HL-60 (cell line): ENCODE measurements around the gene PTCHD1.

Experiments used
- DNase-seq, 2 experiments: peaks; one replicate each; pipeline ENCODE4 v3.0.0-alpha.2; 2010 to 2020; ENCODE audit warnings: low read depth in 1 of 2, low spot score in 1 of 2
- H3K27ac ChIP-seq: fragments of 250-450 bp; sonication (Bioruptor Pico); replicated peaks from 2 replicates; pipeline ENCODE4 v1.5.1; 2020; ENCODE audit warnings: mild to moderate bottlenecking, moderate library complexity
- H3K27me3 ChIP-seq: fragments of 250-450 bp; sonication (Bioruptor Pico); 2 replicates; pipeline ENCODE4 v1.5.1; 2021; ENCODE audit warnings: mild to moderate bottlenecking, moderate library complexity; ENCODE audit not compliant: insufficient read depth, poor library complexity, severe bottlenecking
- H3K4me3 ChIP-seq: replicated peaks from 2 replicates; pipeline ENCODE4 v1.5.1; 2011; ENCODE audit warnings: mild to moderate bottlenecking, control low read depth, low read length; ENCODE audit not compliant: insufficient read depth
- GABPA ChIP-seq: IDR thresholded peaks from 2 replicates; pipeline ENCODE4 v1.6.1; 2012; ENCODE audit warnings: low read depth
- POLR2AphosphoS5 ChIP-seq: IDR thresholded peaks from 2 replicates; pipeline ENCODE4 v1.6.1; 2012; ENCODE audit warnings: low read depth
- SPI1 ChIP-seq: IDR thresholded peaks from 2 replicates; pipeline ENCODE4 v1.6.1; 2012; ENCODE audit warnings: low read depth, mild to moderate bottlenecking, borderline replicate concordance
- TF ChIP-seq, protein P1 (sequence below): IDR thresholded peaks from 2 replicates; pipeline ENCODE4 v1.6.1; 2012; ENCODE audit warnings: low read depth; ENCODE audit not compliant: insufficient replicate concordance
- TF ChIP-seq, protein P2 (sequence below): IDR thresholded peaks from one replicate; pipeline ENCODE4 v1.5.1; 2011; ENCODE audit warnings: low read length, control low read depth, inconsistent platforms; ENCODE audit not compliant: insufficient read depth

The PTCHD1 gene

DNA sequence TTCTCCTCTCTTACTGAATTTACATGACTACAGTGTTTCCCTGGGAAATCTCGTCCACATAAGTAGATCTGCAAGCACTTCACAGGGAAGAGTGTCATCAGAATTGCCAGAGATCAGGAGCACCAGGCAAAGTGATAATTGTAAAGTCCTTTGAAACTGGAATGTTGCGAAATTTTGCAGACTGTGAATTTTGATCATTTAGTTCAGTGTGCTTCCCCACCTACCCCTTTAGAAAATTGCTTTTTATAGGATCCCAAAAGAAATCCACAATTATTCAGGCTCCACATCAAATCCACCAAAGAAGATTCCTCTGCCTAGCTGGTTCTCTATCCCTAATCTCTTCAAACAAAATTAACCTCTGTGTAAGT, 10.2 kb downstream of the PTCHD1 start:
- H3K27me3 ChIP-seq = no peaks in the 10 kb centered on the region
- no peak for DNase-seq
- TF ChIP-seq GABPA = no peak
- TF ChIP-seq, protein P1, sequence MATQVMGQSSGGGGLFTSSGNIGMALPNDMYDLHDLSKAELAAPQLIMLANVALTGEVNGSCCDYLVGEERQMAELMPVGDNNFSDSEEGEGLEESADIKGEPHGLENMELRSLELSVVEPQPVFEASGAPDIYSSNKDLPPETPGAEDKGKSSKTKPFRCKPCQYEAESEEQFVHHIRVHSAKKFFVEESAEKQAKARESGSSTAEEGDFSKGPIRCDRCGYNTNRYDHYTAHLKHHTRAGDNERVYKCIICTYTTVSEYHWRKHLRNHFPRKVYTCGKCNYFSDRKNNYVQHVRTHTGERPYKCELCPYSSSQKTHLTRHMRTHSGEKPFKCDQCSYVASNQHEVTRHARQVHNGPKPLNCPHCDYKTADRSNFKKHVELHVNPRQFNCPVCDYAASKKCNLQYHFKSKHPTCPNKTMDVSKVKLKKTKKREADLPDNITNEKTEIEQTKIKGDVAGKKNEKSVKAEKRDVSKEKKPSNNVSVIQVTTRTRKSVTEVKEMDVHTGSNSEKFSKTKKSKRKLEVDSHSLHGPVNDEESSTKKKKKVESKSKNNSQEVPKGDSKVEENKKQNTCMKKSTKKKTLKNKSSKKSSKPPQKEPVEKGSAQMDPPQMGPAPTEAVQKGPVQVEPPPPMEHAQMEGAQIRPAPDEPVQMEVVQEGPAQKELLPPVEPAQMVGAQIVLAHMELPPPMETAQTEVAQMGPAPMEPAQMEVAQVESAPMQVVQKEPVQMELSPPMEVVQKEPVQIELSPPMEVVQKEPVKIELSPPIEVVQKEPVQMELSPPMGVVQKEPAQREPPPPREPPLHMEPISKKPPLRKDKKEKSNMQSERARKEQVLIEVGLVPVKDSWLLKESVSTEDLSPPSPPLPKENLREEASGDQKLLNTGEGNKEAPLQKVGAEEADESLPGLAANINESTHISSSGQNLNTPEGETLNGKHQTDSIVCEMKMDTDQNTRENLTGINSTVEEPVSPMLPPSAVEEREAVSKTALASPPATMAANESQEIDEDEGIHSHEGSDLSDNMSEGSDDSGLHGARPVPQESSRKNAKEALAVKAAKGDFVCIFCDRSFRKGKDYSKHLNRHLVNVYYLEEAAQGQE = no peak
- TF ChIP-seq SPI1 = no peak
- TF ChIP-seq POLR2AphosphoS5 = no peak
- TF ChIP-seq, protein P2, sequence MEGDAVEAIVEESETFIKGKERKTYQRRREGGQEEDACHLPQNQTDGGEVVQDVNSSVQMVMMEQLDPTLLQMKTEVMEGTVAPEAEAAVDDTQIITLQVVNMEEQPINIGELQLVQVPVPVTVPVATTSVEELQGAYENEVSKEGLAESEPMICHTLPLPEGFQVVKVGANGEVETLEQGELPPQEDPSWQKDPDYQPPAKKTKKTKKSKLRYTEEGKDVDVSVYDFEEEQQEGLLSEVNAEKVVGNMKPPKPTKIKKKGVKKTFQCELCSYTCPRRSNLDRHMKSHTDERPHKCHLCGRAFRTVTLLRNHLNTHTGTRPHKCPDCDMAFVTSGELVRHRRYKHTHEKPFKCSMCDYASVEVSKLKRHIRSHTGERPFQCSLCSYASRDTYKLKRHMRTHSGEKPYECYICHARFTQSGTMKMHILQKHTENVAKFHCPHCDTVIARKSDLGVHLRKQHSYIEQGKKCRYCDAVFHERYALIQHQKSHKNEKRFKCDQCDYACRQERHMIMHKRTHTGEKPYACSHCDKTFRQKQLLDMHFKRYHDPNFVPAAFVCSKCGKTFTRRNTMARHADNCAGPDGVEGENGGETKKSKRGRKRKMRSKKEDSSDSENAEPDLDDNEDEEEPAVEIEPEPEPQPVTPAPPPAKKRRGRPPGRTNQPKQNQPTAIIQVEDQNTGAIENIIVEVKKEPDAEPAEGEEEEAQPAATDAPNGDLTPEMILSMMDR = no peak

DNA sequence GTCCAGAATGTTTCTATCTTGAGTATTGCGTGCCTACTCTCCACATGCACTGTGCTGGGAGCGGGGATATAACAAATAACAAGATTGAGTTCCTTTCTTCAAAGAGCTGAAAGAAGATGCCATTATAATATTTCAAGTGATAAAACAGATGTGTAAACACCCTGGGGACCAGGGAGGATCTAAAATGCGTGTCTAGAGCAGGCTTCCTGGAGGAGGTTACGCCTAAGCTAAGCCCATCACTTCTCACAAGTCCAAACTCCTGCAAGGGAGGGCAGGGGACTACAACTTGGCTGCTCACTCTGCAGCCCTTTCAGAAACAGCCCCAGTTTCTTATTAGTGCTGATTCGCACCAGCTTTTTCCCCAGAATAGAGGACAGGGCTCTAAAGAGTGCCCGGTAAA, 21.5 kb downstream of the PTCHD1 start:
- TF ChIP-seq GABPA = no peak
- TF ChIP-seq, protein P1 = no peak
- TF ChIP-seq, protein P2 = no peak
- no peak for TF ChIP-seq SPI1
- no peak for TF ChIP-seq POLR2AphosphoS5
- H3K27ac ChIP-seq = no peak overlapping the region
- H3K27me3 ChIP-seq = no peaks in the 10 kb centered on the region
- DNase-seq = no peak
- H3K4me3 ChIP-seq = no peak overlapping the region

More for the DNA sequence above, 10.2 kb downstream of the PTCHD1 start:
- Histone ChIP-seq H3K27ac (no peak overlapping the region), H3K4me3 (no peak overlapping the region)

DNA sequence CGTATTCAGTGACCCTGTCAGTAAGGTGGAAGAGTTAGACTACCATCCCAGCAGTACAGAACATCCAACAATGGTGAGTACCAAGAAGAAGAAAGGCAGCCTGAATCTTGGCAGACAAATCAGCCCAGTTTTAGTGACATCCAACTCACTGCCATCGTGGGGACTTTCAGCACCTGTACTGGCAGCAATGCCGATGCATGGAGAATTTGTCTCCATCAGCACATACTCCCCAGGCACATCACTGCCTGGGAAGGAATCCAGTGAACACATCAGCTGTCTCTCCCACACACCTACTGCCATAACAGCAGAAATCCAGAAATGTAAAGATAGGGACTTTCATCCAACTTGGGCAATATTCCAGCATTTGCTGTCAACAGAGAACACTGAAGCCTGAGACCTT, 29.8 kb downstream of the PTCHD1 start:
- no peak overlapping the region for H3K4me3 ChIP-seq
- H3K27ac ChIP-seq = no peak overlapping the region
- TF ChIP-seq POLR2AphosphoS5 (no peak), GABPA (no peak), SPI1 (no peak)
- TF ChIP-seq, protein P1 = no peak
- TF ChIP-seq, protein P2 = no peak
- no peak for DNase-seq
- H3K27me3 ChIP-seq = no peaks in the 10 kb centered on the region
